Osteocyte (in vitro differentiated cells): Measurements from ENCODE around the gene NOTUM. TPM values are rescaled to one million over a fixed set of nuclear protein-coding genes. Genes with fewer than 3 reads are reported as not detected.

Experiments used
- DNase-seq: peaks from one replicate; pipeline ENCODE4 v3.0.0; 2021; ENCODE audit warnings: mixed read lengths; ENCODE audit not compliant: unreplicated experiment; ENCODE audit errors: extremely low spot score
- H3K27ac Mint-ChIP-seq: one replicate; pipeline ENCODE4 v1.8.0; 2021; ENCODE audit warnings: mild to moderate bottlenecking, mixed read lengths; ENCODE audit not compliant: unreplicated experiment
- H3K27me3 Mint-ChIP-seq: one replicate; pipeline ENCODE4 v1.8.0; 2021; ENCODE audit warnings: mixed read lengths; ENCODE audit not compliant: unreplicated experiment
- H3K36me3 Mint-ChIP-seq: one replicate; pipeline ENCODE4 v1.8.0; 2021; ENCODE audit warnings: mixed read lengths; ENCODE audit not compliant: unreplicated experiment
- H3K4me1 Mint-ChIP-seq: one replicate; pipeline ENCODE4 v1.8.0; 2021; ENCODE audit warnings: mixed read lengths; ENCODE audit not compliant: unreplicated experiment
- H3K4me3 Mint-ChIP-seq: one replicate; pipeline ENCODE4 v1.8.0; 2021; ENCODE audit warnings: mild to moderate bottlenecking, moderate library complexity, mixed read lengths; ENCODE audit not compliant: unreplicated experiment
- H3K9me3 Mint-ChIP-seq: one replicate; pipeline ENCODE4 v1.8.0; 2021; ENCODE audit warnings: mixed read lengths; ENCODE audit not compliant: unreplicated experiment
- total RNA-seq: library from RNA; stranded (reverse); gene quantifications from 2 replicates; pipeline ENCODE4 v1.2.1, GENCODE V29; 2021
- TF ChIP-seq, protein P1 (sequence below): fragments of 200-600 bp; sonication (generic); IDR thresholded peaks from 2 replicates; pipeline ENCODE4 v1.5.0; 2021; ENCODE audit warnings: antibody characterized with exemption, mild to moderate bottlenecking, moderate library complexity

Gene NOTUM
- total RNA-seq, 1 donor from 2014 or later: 0.30 TPM

GRCh38 chr17:82003411-82004381 lies 42.7 kb upstream of the NOTUM start:
- peak; percentile 95 for DNase-seq
- TF ChIP-seq, protein P1, sequence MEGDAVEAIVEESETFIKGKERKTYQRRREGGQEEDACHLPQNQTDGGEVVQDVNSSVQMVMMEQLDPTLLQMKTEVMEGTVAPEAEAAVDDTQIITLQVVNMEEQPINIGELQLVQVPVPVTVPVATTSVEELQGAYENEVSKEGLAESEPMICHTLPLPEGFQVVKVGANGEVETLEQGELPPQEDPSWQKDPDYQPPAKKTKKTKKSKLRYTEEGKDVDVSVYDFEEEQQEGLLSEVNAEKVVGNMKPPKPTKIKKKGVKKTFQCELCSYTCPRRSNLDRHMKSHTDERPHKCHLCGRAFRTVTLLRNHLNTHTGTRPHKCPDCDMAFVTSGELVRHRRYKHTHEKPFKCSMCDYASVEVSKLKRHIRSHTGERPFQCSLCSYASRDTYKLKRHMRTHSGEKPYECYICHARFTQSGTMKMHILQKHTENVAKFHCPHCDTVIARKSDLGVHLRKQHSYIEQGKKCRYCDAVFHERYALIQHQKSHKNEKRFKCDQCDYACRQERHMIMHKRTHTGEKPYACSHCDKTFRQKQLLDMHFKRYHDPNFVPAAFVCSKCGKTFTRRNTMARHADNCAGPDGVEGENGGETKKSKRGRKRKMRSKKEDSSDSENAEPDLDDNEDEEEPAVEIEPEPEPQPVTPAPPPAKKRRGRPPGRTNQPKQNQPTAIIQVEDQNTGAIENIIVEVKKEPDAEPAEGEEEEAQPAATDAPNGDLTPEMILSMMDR: no peak
- peak overlapping the region; percentile 71 for H3K27ac Mint-ChIP-seq
- no peaks in the 10 kb centered on the region for H3K36me3 Mint-ChIP-seq
- H3K4me1 Mint-ChIP-seq: peaks cover 21% of the 10 kb centered on the region
- no peak overlapping the region for H3K4me3 Mint-ChIP-seq
- H3K9me3 Mint-ChIP-seq: no peaks in the 10 kb centered on the region
- H3K27me3 Mint-ChIP-seq: no peaks in the 10 kb centered on the region

- Mint-ChIP-seq H3K27ac (no peak overlapping the region), H3K4me1 (peaks cover 19% of the 10 kb centered on the region), H3K27me3 (no peaks in the 10 kb centered on the region), H3K4me3 (no peak overlapping the region), H3K36me3 (peaks cover 2% of the 10 kb centered on the region), H3K9me3 (no peaks in the 10 kb centered on the region)
- no peak for DNase-seq
- TF ChIP-seq, protein P1: no peak
Measured at GRCh38 chr17:82001571-82002056, 40.6 kb upstream of the NOTUM start.

DNA sequence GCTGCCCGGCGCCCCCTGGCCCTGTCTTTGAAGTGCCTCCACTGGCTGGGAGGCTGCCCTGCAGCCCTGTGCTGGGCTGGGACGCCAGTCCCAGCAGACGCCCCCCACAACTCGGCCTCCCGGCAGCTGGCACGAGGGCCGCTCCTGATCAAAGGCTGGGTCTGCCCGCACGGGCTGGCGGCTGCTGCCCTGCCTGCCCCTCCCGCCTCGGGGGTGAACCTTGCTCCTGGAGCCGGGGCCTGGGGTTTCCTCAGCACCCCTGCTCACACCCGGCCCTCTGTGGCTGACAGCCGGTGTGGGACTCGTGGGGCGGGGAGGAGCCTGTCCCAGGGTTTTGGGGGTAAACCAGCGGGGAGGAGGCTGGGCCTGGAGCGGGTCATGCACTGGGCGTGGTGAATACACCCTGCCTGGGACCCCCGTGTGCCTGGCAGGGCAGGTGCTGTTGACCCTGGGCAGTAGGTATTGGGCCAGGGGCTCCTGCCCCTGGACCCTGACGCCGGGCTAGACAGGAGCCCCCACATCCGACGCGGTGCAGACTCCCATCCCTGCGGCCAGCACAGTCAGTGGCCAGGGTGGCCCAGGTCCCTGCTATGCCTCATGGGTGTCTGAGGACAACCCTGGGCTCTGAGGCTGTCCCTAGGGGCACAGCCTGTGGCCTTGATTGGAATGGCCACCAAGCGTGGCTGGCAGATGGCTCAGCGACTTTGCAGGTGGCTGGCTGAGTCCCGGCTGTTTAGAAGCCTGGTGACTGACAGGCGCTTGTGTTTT lies 40.0 kb upstream of the NOTUM start:
- DNase-seq: no peak
- H3K27ac Mint-ChIP-seq: no peak overlapping the region
- H3K9me3 Mint-ChIP-seq: no peaks in the 10 kb centered on the region
- H3K27me3 Mint-ChIP-seq: no peaks in the 10 kb centered on the region
- peaks cover 19% of the 10 kb centered on the region for H3K4me1 Mint-ChIP-seq
- H3K4me3 Mint-ChIP-seq: no peak overlapping the region
- H3K36me3 Mint-ChIP-seq: peaks cover 6% of the 10 kb centered on the region
- TF ChIP-seq, protein P1: no peak

- H3K27me3 Mint-ChIP-seq: no peaks in the 10 kb centered on the region
- peaks cover 8% of the 10 kb centered on the region for H3K36me3 Mint-ChIP-seq
- no peak for DNase-seq
- H3K27ac Mint-ChIP-seq: no peak overlapping the region
- TF ChIP-seq, protein P1: no peak
- H3K4me3 Mint-ChIP-seq: no peak overlapping the region
- no peaks in the 10 kb centered on the region for H3K9me3 Mint-ChIP-seq
- peaks cover 19% of the 10 kb centered on the region for H3K4me1 Mint-ChIP-seq
Measured at GRCh38 chr17:81999976-82000802, 39.2 kb upstream of the NOTUM start.
